ENCODE data around the gene ZC3H18.

The ZC3H18 gene

GRCh38 chr16:88581033-88581432 lies 10.8 kb downstream of the ZC3H18 start:
- H3K4me1 ChIP-seq (ENCODE audit: control insufficient read depth, insufficient read depth, low read length): no peaks in the 10 kb centered on the region
- H3K4me3 ChIP-seq (ENCODE audit: low read length): no peak overlapping the region
- no peak overlapping the region for H3K9ac ChIP-seq (ENCODE audit: low read length)
- H3K36me3 ChIP-seq (ENCODE audit: control insufficient read depth, insufficient read depth, low read length): peaks cover 22% of the 10 kb centered on the region
- H3K27ac ChIP-seq (ENCODE audit: low read depth, low read length): no peak overlapping the region
- no peaks in the 10 kb centered on the region for H3K27me3 ChIP-seq (ENCODE audit: control insufficient read depth, insufficient read depth, low read length)

- H3K4me3 ChIP-seq (ENCODE audit: low read length): no peak overlapping the region
- no peaks in the 10 kb centered on the region for H3K4me1 ChIP-seq (ENCODE audit: control insufficient read depth, insufficient read depth, low read length)
- H3K27ac ChIP-seq (ENCODE audit: low read depth, low read length): no peak overlapping the region
- H3K9ac ChIP-seq (ENCODE audit: low read length): no peak overlapping the region
- H3K36me3 ChIP-seq (ENCODE audit: control insufficient read depth, insufficient read depth, low read length): peaks cover 13% of the 10 kb centered on the region
- no peaks in the 10 kb centered on the region for H3K27me3 ChIP-seq (ENCODE audit: control insufficient read depth, insufficient read depth, low read length)
Measured at GRCh38 chr16:88582912-88583575, 12.8 kb downstream of the ZC3H18 start.

DNA sequence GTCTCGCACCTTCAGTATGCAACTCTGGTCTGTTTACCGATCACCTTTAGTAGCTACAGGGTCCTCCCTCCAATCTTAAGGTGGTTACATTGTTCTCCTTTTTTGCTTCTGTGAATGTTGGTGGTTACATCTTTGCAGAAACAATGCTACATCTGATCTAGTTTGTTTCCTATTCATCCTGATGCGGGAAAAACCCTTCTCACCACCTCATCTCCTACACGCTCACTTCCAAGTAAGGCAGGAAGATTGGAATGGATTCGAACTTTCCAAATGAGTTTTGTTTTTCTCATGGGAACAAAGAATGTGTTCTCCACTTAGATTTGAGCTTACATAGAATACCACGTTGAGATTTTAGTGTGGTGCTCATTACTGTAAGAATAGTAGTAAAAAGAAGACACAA lies 14.5 kb downstream of the ZC3H18 start:
- no peak overlapping the region for H3K27ac ChIP-seq (ENCODE audit: low read depth, low read length)
- no peak overlapping the region for H3K4me3 ChIP-seq (ENCODE audit: low read length)
- no peak overlapping the region for H3K9ac ChIP-seq (ENCODE audit: low read length)
- H3K27me3 ChIP-seq (ENCODE audit: control insufficient read depth, insufficient read depth, low read length): no peaks in the 10 kb centered on the region
- peaks cover 26% of the 10 kb centered on the region for H3K36me3 ChIP-seq (ENCODE audit: control insufficient read depth, insufficient read depth, low read length)
- H3K4me1 ChIP-seq (ENCODE audit: control insufficient read depth, insufficient read depth, low read length): no peaks in the 10 kb centered on the region

GRCh38 chr16:88585269-88585668 lies 15.1 kb downstream of the ZC3H18 start:
- H3K4me3 ChIP-seq (ENCODE audit: low read length): no peak overlapping the region
- no peak overlapping the region for H3K9ac ChIP-seq (ENCODE audit: low read length)
- H3K4me1 ChIP-seq (ENCODE audit: control insufficient read depth, insufficient read depth, low read length): no peaks in the 10 kb centered on the region
- no peaks in the 10 kb centered on the region for H3K27me3 ChIP-seq (ENCODE audit: control insufficient read depth, insufficient read depth, low read length)
- H3K27ac ChIP-seq (ENCODE audit: low read depth, low read length): no peak overlapping the region
- peaks cover 31% of the 10 kb centered on the region for H3K36me3 ChIP-seq (ENCODE audit: control insufficient read depth, insufficient read depth, low read length)

DNA sequence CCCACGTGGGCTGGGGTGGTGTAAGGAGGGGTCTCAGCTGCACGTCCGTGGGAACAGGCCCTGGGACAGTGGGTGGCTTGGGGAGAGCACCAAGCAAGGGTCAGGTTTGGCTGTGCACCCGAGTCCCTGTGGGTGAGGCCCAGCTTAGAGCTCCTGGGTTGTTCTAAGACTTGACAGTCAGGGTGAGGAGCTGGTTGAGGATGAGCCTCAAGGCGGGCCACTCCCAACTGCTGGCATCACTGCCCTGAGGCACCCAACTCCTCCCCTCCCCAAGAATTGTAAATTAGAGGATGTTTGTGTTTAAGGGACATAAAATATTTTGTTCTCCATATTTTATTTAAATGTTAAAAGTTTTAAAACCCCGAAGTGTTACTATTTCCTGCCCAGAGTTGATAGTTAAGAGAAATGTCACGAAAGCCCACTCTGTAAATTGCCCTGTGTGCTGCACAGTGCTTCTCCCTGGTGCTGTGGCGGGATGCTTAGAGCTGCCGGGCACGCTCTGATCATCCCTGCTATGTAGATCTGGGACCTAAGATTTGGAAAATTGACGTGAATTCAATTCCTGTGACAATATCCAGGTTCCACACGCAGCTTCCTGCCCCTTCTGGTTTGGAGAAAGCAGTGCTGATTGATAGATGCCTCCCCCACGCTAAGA lies 15.9 kb downstream of the ZC3H18 start:
- Histone ChIP-seq H3K4me3 (ENCODE audit: low read length) (no peak overlapping the region), H3K36me3 (ENCODE audit: control insufficient read depth, insufficient read depth, low read length) (peaks cover 31% of the 10 kb centered on the region), H3K27me3 (ENCODE audit: control insufficient read depth, insufficient read depth, low read length) (no peaks in the 10 kb centered on the region), H3K4me1 (ENCODE audit: control insufficient read depth, insufficient read depth, low read length) (no peaks in the 10 kb centered on the region), H3K9ac (ENCODE audit: low read length) (no peak overlapping the region), H3K27ac (ENCODE audit: low read depth, low read length) (no peak overlapping the region)

GRCh38 chr16:88588148-88588547 lies 17.9 kb downstream of the ZC3H18 start:
- Histone ChIP-seq H3K9ac (ENCODE audit: low read length) (no peak overlapping the region), H3K4me3 (ENCODE audit: low read length) (no peak overlapping the region), H3K4me1 (ENCODE audit: control insufficient read depth, insufficient read depth, low read length) (no peaks in the 10 kb centered on the region), H3K27ac (ENCODE audit: low read depth, low read length) (no peak overlapping the region), H3K36me3 (ENCODE audit: control insufficient read depth, insufficient read depth, low read length) (peaks cover 30% of the 10 kb centered on the region), H3K27me3 (ENCODE audit: control insufficient read depth, insufficient read depth, low read length) (no peaks in the 10 kb centered on the region)

GRCh38 chr16:88588754-88589153 lies 18.6 kb downstream of the ZC3H18 start:
- H3K36me3 ChIP-seq (ENCODE audit: control insufficient read depth, insufficient read depth, low read length): peaks cover 28% of the 10 kb centered on the region
- H3K9ac ChIP-seq (ENCODE audit: low read length): no peak overlapping the region
- no peak overlapping the region for H3K27ac ChIP-seq (ENCODE audit: low read depth, low read length)
- no peak overlapping the region for H3K4me3 ChIP-seq (ENCODE audit: low read length)
- H3K27me3 ChIP-seq (ENCODE audit: control insufficient read depth, insufficient read depth, low read length): no peaks in the 10 kb centered on the region
- no peaks in the 10 kb centered on the region for H3K4me1 ChIP-seq (ENCODE audit: control insufficient read depth, insufficient read depth, low read length)

DNA sequence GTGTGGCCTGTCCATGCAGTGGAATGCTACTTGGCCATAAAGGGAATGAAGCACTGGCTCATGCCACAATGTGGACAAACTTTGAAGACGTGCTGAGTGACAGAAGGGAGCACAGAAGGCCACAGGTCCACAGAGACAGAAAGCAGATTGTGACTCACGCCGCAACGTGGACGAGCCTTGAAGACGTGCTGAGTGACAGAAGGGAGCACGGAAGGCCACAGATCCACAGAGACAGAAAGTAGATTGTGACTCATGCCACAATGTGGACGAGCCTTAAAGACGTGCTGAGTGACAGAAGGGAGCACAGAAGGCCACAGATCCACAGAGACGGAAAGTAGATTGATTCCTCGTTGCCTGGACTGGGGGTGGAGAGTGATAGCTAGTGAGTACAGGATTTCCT lies 19.2 kb downstream of the ZC3H18 start:
- H3K9ac ChIP-seq (ENCODE audit: low read length): no peak overlapping the region
- H3K27me3 ChIP-seq (ENCODE audit: control insufficient read depth, insufficient read depth, low read length): no peaks in the 10 kb centered on the region
- H3K27ac ChIP-seq (ENCODE audit: low read depth, low read length): no peak overlapping the region
- H3K4me3 ChIP-seq (ENCODE audit: low read length): no peak overlapping the region
- no peaks in the 10 kb centered on the region for H3K4me1 ChIP-seq (ENCODE audit: control insufficient read depth, insufficient read depth, low read length)
- peaks cover 28% of the 10 kb centered on the region for H3K36me3 ChIP-seq (ENCODE audit: control insufficient read depth, insufficient read depth, low read length)

GRCh38 chr16:88591577-88592021 lies 21.4 kb downstream of the ZC3H18 start:
- H3K4me3 ChIP-seq (ENCODE audit: low read length): no peak overlapping the region
- H3K4me1 ChIP-seq (ENCODE audit: control insufficient read depth, insufficient read depth, low read length): no peaks in the 10 kb centered on the region
- no peak overlapping the region for H3K27ac ChIP-seq (ENCODE audit: low read depth, low read length)
- no peaks in the 10 kb centered on the region for H3K27me3 ChIP-seq (ENCODE audit: control insufficient read depth, insufficient read depth, low read length)
- H3K9ac ChIP-seq (ENCODE audit: low read length): no peak overlapping the region
- H3K36me3 ChIP-seq (ENCODE audit: control insufficient read depth, insufficient read depth, low read length): peaks cover 28% of the 10 kb centered on the region

GRCh38 chr16:88593061-88593460 lies 22.9 kb downstream of the ZC3H18 start:
- Histone ChIP-seq H3K36me3 (ENCODE audit: control insufficient read depth, insufficient read depth, low read length) (peaks cover 22% of the 10 kb centered on the region), H3K9ac (ENCODE audit: low read length) (no peak overlapping the region), H3K4me3 (ENCODE audit: low read length) (no peak overlapping the region), H3K4me1 (ENCODE audit: control insufficient read depth, insufficient read depth, low read length) (no peaks in the 10 kb centered on the region), H3K27ac (ENCODE audit: low read depth, low read length) (no peak overlapping the region), H3K27me3 (ENCODE audit: control insufficient read depth, insufficient read depth, low read length) (no peaks in the 10 kb centered on the region)

- Histone ChIP-seq H3K9ac (ENCODE audit: low read length) (no peak overlapping the region), H3K27me3 (ENCODE audit: control insufficient read depth, insufficient read depth, low read length) (no peaks in the 10 kb centered on the region), H3K4me3 (ENCODE audit: low read length) (no peak overlapping the region), H3K27ac (ENCODE audit: low read depth, low read length) (no peak overlapping the region), H3K36me3 (ENCODE audit: control insufficient read depth, insufficient read depth, low read length) (peaks cover 18% of the 10 kb centered on the region), H3K4me1 (ENCODE audit: control insufficient read depth, insufficient read depth, low read length) (no peaks in the 10 kb centered on the region)
Measured at GRCh38 chr16:88593489-88593888, 23.3 kb downstream of the ZC3H18 start.

DNA sequence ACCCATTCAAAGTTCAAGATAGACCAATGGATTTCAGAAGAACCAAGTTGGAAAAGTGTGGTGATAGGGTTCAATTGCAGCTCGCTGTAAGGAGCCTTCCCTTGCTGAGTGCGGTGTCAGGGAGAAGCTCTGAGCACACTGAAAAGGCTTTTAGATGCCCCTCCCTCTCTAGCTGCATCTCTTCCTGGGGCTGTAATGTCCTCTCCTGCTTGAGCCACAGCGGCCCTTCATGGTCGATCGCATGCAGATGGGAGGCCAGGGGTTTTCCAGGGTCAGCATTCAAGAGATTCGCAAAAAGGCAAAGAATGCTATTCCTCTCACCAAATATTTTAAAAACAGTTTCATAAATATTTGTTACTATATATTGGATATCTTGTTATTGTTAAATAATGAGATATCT lies 23.7 kb downstream of the ZC3H18 start:
- no peak overlapping the region for H3K27ac ChIP-seq (ENCODE audit: low read depth, low read length)
- H3K4me1 ChIP-seq (ENCODE audit: control insufficient read depth, insufficient read depth, low read length): no peaks in the 10 kb centered on the region
- peaks cover 15% of the 10 kb centered on the region for H3K36me3 ChIP-seq (ENCODE audit: control insufficient read depth, insufficient read depth, low read length)
- H3K4me3 ChIP-seq (ENCODE audit: low read length): no peak overlapping the region
- H3K9ac ChIP-seq (ENCODE audit: low read length): no peak overlapping the region
- no peaks in the 10 kb centered on the region for H3K27me3 ChIP-seq (ENCODE audit: control insufficient read depth, insufficient read depth, low read length)

GRCh38 chr16:88595101-88595500 lies 24.9 kb downstream of the ZC3H18 start:
- no peak overlapping the region for H3K4me3 ChIP-seq (ENCODE audit: low read length)
- H3K27ac ChIP-seq (ENCODE audit: low read depth, low read length): no peak overlapping the region
- peaks cover 15% of the 10 kb centered on the region for H3K36me3 ChIP-seq (ENCODE audit: control insufficient read depth, insufficient read depth, low read length)
- no peaks in the 10 kb centered on the region for H3K27me3 ChIP-seq (ENCODE audit: control insufficient read depth, insufficient read depth, low read length)
- no peaks in the 10 kb centered on the region for H3K4me1 ChIP-seq (ENCODE audit: control insufficient read depth, insufficient read depth, low read length)
- no peak overlapping the region for H3K9ac ChIP-seq (ENCODE audit: low read length)
